GM13976 (cell line): ENCODE results near the gene MYRIP.

Source experiments
- DNase-seq: peaks from one replicate; pipeline ENCODE4 v3.0.0; 2012; ENCODE audit warnings: low spot score
- CTCF ChIP-seq: IDR thresholded peaks from 2 replicates; pipeline ENCODE4 v1.5.1; 2012; ENCODE audit warnings: borderline replicate concordance, mild to moderate bottlenecking; ENCODE audit not compliant: insufficient read depth; ENCODE audit errors: extremely low read depth, missing control alignments, control extremely low read depth
- in situ Hi-C: fragments of 300-500 bp; cut with MboI; formaldehyde crosslinking; loops from one replicate; pipeline ENCODE4 v1.12.0; 2022; ENCODE audit warnings: low sequenced_read_pairs, mixed read lengths, inconsistent platforms; ENCODE audit not compliant: unreplicated experiment

MYRIP gene

GRCh38 chr3:40160933-40161332 is 351.5 kb downstream of the MYRIP start:
- TF ChIP-seq CTCF: no peak
- DNase-seq: no peak
- in situ Hi-C loops: no loop called here

- no peak for TF ChIP-seq CTCF
- in situ Hi-C loops: no loop called here
Observed at GRCh38 chr3:40162616-40163015, 353.2 kb downstream of the MYRIP start.

GRCh38 chr3:40166997-40167396 is 357.6 kb downstream of the MYRIP start:
- DNase-seq: no peak
- in situ Hi-C loops: no loop called here
- TF ChIP-seq CTCF: no peak

More at GRCh38 chr3:40162616-40163015, 353.2 kb downstream of the MYRIP start:
- DNase-seq: no peak

GRCh38 chr3:40167958-40168357 is 358.5 kb downstream of the MYRIP start:
- DNase-seq: no peak
- in situ Hi-C loops: no loop called here
- TF ChIP-seq CTCF: no peak

GRCh38 chr3:40169983-40170382 is 360.6 kb downstream of the MYRIP start:
- in situ Hi-C loops: no loop called here
- peak; percentile 28 for DNase-seq
- no peak for TF ChIP-seq CTCF

GRCh38 chr3:40170395-40170794 is 361.0 kb downstream of the MYRIP start:
- in situ Hi-C loops: no loop called here
- DNase-seq: peak; percentile 59
- TF ChIP-seq CTCF: no peak

GRCh38 chr3:40172560-40172959 is 363.2 kb downstream of the MYRIP start:
- in situ Hi-C loops: no loop called here
- DNase-seq: no peak
- no peak for TF ChIP-seq CTCF
